Nephron (organoid): ENCODE results near the gene MED13.
"Not testable (repeated sequence)": the region's sequence is repeated elsewhere in the genome, so short reads cannot be mapped to it uniquely, and the experiment has no call there.

ENCODE experiments used
- H3K27ac Mint-ChIP-seq, 3 experiments: 2 replicates each; pipeline ENCODE4 v1.8.0; 2020; ENCODE audit warnings: mixed read lengths in 3 of 3, mild to moderate bottlenecking in 2 of 3, moderate library complexity in 1 of 3
- H3K27me3 Mint-ChIP-seq: 2 replicates; pipeline ENCODE4 v1.8.0; 2021; ENCODE audit warnings: low read depth, mild to moderate bottlenecking, moderate library complexity, mixed read lengths
- H3K36me3 Mint-ChIP-seq: 2 replicates; pipeline ENCODE4 v1.8.0; 2020; ENCODE audit warnings: low read depth, mixed read lengths
- H3K4me1 Mint-ChIP-seq: 2 replicates; pipeline ENCODE4 v1.8.0; 2020; ENCODE audit warnings: mixed read lengths
- H3K4me3 Mint-ChIP-seq, 3 experiments: 2 replicates each; pipeline ENCODE4 v1.8.0; 2020; ENCODE audit warnings: mild to moderate bottlenecking in 3 of 3, mixed read lengths in 3 of 3, moderate library complexity in 2 of 3
- H3K9me3 Mint-ChIP-seq: 2 replicates; pipeline ENCODE4 v1.8.0; 2020; ENCODE audit warnings: mixed read lengths
- TF ChIP-seq, protein P1 (sequence below), 3 experiments: fragments of 200-600 bp; sonication (generic); IDR thresholded peaks; one replicate each; pipeline ENCODE4 v1.5.0; 2021; ENCODE audit warnings: antibody characterized with exemption in 3 of 3; ENCODE audit not compliant: unreplicated experiment in 3 of 3

Gene MED13

DNA sequence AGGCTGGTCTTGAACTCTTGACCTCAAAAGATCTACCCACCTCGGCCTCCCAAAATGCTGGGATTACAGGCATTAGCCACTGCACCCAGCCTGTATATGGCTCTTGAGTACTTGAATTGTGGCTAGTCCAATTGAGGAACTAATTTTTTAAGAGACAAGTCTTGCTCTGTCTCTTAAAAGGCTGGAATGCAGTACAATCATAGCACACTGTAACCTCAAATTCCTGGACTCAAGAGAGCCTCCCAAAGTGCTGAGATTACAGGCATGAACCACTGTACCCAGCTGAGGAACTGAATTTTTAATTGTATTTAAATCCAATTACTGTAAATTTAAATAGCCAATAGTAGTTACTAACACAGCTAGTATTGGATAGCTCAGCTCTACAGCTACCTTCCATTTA lies 50.6 kb downstream of the MED13 start:
- H3K4me1 Mint-ChIP-seq = no peaks in the 10 kb centered on the region
- TF ChIP-seq, protein P1, sequence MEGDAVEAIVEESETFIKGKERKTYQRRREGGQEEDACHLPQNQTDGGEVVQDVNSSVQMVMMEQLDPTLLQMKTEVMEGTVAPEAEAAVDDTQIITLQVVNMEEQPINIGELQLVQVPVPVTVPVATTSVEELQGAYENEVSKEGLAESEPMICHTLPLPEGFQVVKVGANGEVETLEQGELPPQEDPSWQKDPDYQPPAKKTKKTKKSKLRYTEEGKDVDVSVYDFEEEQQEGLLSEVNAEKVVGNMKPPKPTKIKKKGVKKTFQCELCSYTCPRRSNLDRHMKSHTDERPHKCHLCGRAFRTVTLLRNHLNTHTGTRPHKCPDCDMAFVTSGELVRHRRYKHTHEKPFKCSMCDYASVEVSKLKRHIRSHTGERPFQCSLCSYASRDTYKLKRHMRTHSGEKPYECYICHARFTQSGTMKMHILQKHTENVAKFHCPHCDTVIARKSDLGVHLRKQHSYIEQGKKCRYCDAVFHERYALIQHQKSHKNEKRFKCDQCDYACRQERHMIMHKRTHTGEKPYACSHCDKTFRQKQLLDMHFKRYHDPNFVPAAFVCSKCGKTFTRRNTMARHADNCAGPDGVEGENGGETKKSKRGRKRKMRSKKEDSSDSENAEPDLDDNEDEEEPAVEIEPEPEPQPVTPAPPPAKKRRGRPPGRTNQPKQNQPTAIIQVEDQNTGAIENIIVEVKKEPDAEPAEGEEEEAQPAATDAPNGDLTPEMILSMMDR (IDR thresholded peaks at IDR 0.05; ENCODE audit: unreplicated experiment in 3 of 3) = no peak
- H3K36me3 Mint-ChIP-seq = peaks cover 80% of the 10 kb centered on the region
- H3K4me3 Mint-ChIP-seq = no peak overlapping the region
- peaks cover 7% of the 10 kb centered on the region for H3K9me3 Mint-ChIP-seq
- H3K27me3 Mint-ChIP-seq = no peaks in the 10 kb centered on the region
- H3K27ac Mint-ChIP-seq = no peak overlapping the region

DNA sequence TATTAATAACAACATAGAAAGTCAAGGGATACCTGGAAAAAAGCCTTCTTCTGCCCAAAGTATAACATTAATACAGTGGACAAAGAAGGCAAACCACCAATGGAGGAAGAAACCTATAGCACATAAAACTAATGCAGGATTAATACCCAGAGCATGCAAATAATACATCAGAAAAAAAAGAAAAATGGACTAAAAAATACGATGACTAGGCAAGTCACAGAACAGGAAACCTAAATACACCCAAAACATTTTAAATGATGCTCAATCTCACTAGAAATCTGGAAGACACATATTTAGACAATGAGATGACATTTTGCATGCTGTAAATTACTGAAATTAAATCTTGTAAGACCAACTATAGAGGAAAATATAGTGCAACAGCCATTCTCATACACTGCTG lies 55.9 kb downstream of the MED13 start:
- H3K4me1 Mint-ChIP-seq = no peaks in the 10 kb centered on the region
- H3K27me3 Mint-ChIP-seq = no peaks in the 10 kb centered on the region
- TF ChIP-seq, protein P1 (IDR thresholded peaks at IDR 0.05; ENCODE audit: unreplicated experiment in 3 of 3) = no peak
- peaks cover 88% of the 10 kb centered on the region for H3K36me3 Mint-ChIP-seq
- no peak overlapping the region for H3K27ac Mint-ChIP-seq
- no peak overlapping the region for H3K4me3 Mint-ChIP-seq
- no peaks in the 10 kb centered on the region for H3K9me3 Mint-ChIP-seq

DNA sequence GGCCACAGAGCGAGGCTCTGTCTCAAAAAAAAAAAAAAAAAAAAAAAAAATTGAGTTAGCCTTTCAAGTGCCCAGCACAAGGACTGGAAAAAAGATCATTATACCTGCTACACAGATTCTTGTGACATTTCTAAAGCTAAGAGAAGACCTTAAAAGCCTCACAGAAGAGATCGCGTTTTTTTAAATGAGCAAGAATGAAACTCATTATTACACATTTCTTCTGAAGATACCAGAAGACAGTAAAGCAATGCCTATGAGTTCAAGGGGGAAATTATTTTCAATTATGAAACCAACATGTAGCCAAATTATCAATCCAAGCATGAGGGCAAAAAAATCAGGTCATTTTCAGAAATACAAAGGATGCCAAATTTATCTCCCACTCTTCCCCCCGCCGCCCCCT lies 56.8 kb downstream of the MED13 start:
- H3K4me3 Mint-ChIP-seq = no peak overlapping the region
- no peaks in the 10 kb centered on the region for H3K4me1 Mint-ChIP-seq
- H3K36me3 Mint-ChIP-seq = peaks cover 87% of the 10 kb centered on the region
- H3K27me3 Mint-ChIP-seq = no peaks in the 10 kb centered on the region
- TF ChIP-seq, protein P1 (IDR thresholded peaks at IDR 0.05; ENCODE audit: unreplicated experiment in 3 of 3) = no peak
- no peaks in the 10 kb centered on the region for H3K9me3 Mint-ChIP-seq
- no peak overlapping the region for H3K27ac Mint-ChIP-seq

DNA sequence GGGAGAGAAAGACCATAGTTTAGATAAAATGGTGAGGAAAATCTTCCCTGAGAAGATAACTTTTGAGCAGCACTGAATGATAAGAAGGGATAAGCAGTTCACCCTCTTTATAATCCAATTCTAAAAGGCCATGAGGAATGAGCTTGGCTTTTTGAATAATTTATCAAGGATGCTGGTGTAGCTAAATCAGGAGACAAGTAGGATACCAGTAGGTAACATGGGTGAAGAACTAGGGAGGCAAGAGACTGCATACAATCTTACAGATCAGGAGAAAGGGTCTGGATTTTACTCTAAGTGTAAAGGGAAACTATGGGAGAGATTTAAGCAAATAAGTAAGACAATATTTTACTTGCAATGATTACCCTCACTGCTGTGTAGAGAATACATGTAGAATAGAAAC lies 60.7 kb downstream of the MED13 start:
- TF ChIP-seq, protein P1 (IDR thresholded peaks at IDR 0.05; ENCODE audit: unreplicated experiment in 3 of 3) = no peak
- no peak overlapping the region for H3K27ac Mint-ChIP-seq
- no peaks in the 10 kb centered on the region for H3K9me3 Mint-ChIP-seq
- H3K4me1 Mint-ChIP-seq = no peaks in the 10 kb centered on the region
- H3K36me3 Mint-ChIP-seq = peaks cover 63% of the 10 kb centered on the region
- H3K27me3 Mint-ChIP-seq = no peaks in the 10 kb centered on the region
- no peak overlapping the region for H3K4me3 Mint-ChIP-seq

GRCh38 chr17:62003141-62003540 lies 61.9 kb downstream of the MED13 start:
- H3K9me3 Mint-ChIP-seq, H3K4me1 Mint-ChIP-seq, H3K27ac Mint-ChIP-seq, H3K27me3 Mint-ChIP-seq, H3K4me3 Mint-ChIP-seq: not testable (repeated sequence)
- H3K36me3 Mint-ChIP-seq = peaks cover 51% of the 10 kb centered on the region

DNA sequence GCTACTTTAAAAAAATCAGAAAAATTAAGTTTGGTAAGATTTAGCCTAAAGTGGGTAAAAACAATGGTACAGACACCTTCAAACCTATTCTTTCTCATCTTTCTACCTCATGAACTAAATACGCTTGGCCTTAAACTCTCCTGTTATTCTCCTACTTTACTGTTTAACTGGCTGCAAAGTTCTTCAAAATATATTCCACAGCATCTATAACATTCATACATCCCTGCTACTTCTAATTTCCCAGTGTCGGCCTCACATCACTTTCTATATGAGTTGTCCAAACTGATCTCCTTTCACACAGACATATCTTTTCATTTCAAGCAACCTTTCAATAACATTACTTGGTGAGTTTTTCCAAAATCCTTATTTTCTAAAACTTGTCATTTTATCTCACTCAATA lies 64.0 kb downstream of the MED13 start:
- Mint-ChIP-seq H3K27ac (no peak overlapping the region), H3K27me3 (no peaks in the 10 kb centered on the region), H3K36me3 (peaks cover 36% of the 10 kb centered on the region), H3K4me3 (no peak overlapping the region), H3K9me3 (no peaks in the 10 kb centered on the region), H3K4me1 (peaks cover 9% of the 10 kb centered on the region)
- TF ChIP-seq, protein P1 (IDR thresholded peaks at IDR 0.05; ENCODE audit: unreplicated experiment in 3 of 3) = no peak
